Neural cell (in vitro differentiated cells): ENCODE measurements around the gene NTNG1. TPM values are rescaled to one million over a fixed set of nuclear protein-coding genes. Genes with fewer than 3 reads are reported as not detected.

Experiments
- H2AFZ ChIP-seq: fragments of 200-600, 300-800 bp; sonication (generic), shearing (Covaris generic); 2 replicates; pipeline ENCODE4 v1.6.0; 2014; ENCODE audit warnings: low read depth, mild to moderate bottlenecking, antibody characterized with exemption, low read length, moderate library complexity
- H3F3A ChIP-seq: fragments of 200-600 bp; shearing (Covaris generic); 2 replicates; pipeline ENCODE4 v1.6.1; 2016; ENCODE audit warnings: mild to moderate bottlenecking, moderate library complexity, mixed read lengths, antibody characterized with exemption, low read length; ENCODE audit not compliant: insufficient read depth, poor library complexity, severe bottlenecking
- H3K27ac ChIP-seq: fragments of 200-600, 300-800 bp; sonication (generic), shearing (Covaris generic); 2 replicates; pipeline ENCODE4 v1.5.1; 2014; ENCODE audit warnings: mild to moderate bottlenecking, low read length, moderate library complexity
- H3K27me3 ChIP-seq: fragments of 300-800, 200-600 bp; sonication (generic), shearing (Covaris generic); 2 replicates; pipeline ENCODE4 v1.6.0; 2014; ENCODE audit warnings: mild to moderate bottlenecking, low read depth, low read length, moderate library complexity; ENCODE audit not compliant: insufficient read depth
- H3K36me3 ChIP-seq: fragments of 300-800, 200-600 bp; sonication (generic), shearing (Covaris generic); 2 replicates; pipeline ENCODE4 v1.5.1; 2014; ENCODE audit warnings: mild to moderate bottlenecking, antibody characterized with exemption, low read length, moderate library complexity; ENCODE audit not compliant: insufficient read depth
- H3K4me2 ChIP-seq: fragments of 300-800, 200-600 bp; sonication (generic), shearing (Covaris generic); 2 replicates; pipeline ENCODE4 v1.6.0; 2014; ENCODE audit warnings: mild to moderate bottlenecking, low read length
- H3K4me3 ChIP-seq: fragments of 300-800, 200-600 bp; sonication (generic), shearing (Covaris generic); 2 replicates; pipeline ENCODE4 v1.5.1; 2014; ENCODE audit warnings: mild to moderate bottlenecking, low read length, moderate library complexity
- H3K79me2 ChIP-seq: fragments of 200-600 bp; shearing (Covaris generic); replicated peaks from 2 replicates; pipeline ENCODE4 v1.6.0; 2014; ENCODE audit warnings: mild to moderate bottlenecking, low read length, moderate library complexity; ENCODE audit not compliant: insufficient read depth
- H3K9ac ChIP-seq: fragments of 300-800, 200-600 bp; sonication (generic), shearing (Covaris generic); 2 replicates; pipeline ENCODE4 v1.6.1; 2016; ENCODE audit warnings: mild to moderate bottlenecking, low read length, mixed read lengths
- H3K9me2 ChIP-seq: fragments of 200-600 bp; shearing (Covaris generic); 2 replicates; pipeline ENCODE4 v1.6.1; 2016; ENCODE audit warnings: mild to moderate bottlenecking, low read length, mixed read lengths; ENCODE audit not compliant: insufficient read depth
- H3K9me3 ChIP-seq: fragments of 200-600, 300-800 bp; sonication (generic), shearing (Covaris generic); 2 replicates; pipeline ENCODE4 v1.6.1; 2016; ENCODE audit warnings: mild to moderate bottlenecking, mixed run types, low read length, moderate library complexity, mixed read lengths
- H4K20me1 ChIP-seq: fragments of 200-600 bp; shearing (Covaris generic); 2 replicates; pipeline ENCODE4 v1.6.1; 2016; ENCODE audit warnings: mild to moderate bottlenecking, mixed run types; ENCODE audit not compliant: insufficient read depth
- CTCF ChIP-seq: fragments of 450-650 bp; IDR thresholded peaks from 2 replicates; pipeline ENCODE4 v1.5.1; 2014; ENCODE audit warnings: antibody characterized with exemption, mild to moderate bottlenecking, moderate library complexity; ENCODE audit not compliant: poor library complexity, severe bottlenecking
- EP300 ChIP-seq: fragments of 450-650 bp; conservative IDR thresholded peaks from 2 replicates; pipeline ENCODE4 v1.6.1; 2014; ENCODE audit warnings: antibody characterized with exemption, mild to moderate bottlenecking, moderate library complexity; ENCODE audit not compliant: poor library complexity, severe bottlenecking
- EZH2 ChIP-seq: fragments of 200-600, 300-800 bp; shearing (Covaris generic), sonication (generic); IDR thresholded peaks from 2 replicates; pipeline ENCODE4 v1.6.1; 2014; ENCODE audit warnings: antibody characterized with exemption, low read length, borderline replicate concordance, mild to moderate bottlenecking; ENCODE audit not compliant: insufficient read depth, poor library complexity, severe bottlenecking
- MXI1 ChIP-seq: fragments of 450-650 bp; conservative IDR thresholded peaks from 2 replicates; pipeline ENCODE4 v1.6.1; 2014; ENCODE audit warnings: antibody characterized with exemption, mild to moderate bottlenecking; ENCODE audit not compliant: poor library complexity, severe bottlenecking
- POLR2AphosphoS5 ChIP-seq: IDR thresholded peaks from 2 replicates; pipeline ENCODE4 v1.6.1; 2012
- RAD21 ChIP-seq: fragments of 450-650 bp; conservative IDR thresholded peaks from 2 replicates; pipeline ENCODE4 v1.6.1; 2014; ENCODE audit warnings: antibody characterized with exemption, mild to moderate bottlenecking, moderate library complexity
- REST ChIP-seq: IDR thresholded peaks from 2 replicates; pipeline ENCODE4 v1.6.1; 2012; ENCODE audit warnings: borderline replicate concordance
- SMC3 ChIP-seq: fragments of 450-650 bp; conservative IDR thresholded peaks from 2 replicates; pipeline ENCODE4 v1.6.1; 2014; ENCODE audit warnings: antibody characterized with exemption, mild to moderate bottlenecking, moderate library complexity; ENCODE audit not compliant: poor library complexity
- TAF1 ChIP-seq: IDR thresholded peaks from 2 replicates; pipeline ENCODE4 v1.6.1; 2012; ENCODE audit warnings: low read depth
- polyA plus RNA-seq: library from polyadenylated mRNA; depleted of rRNA; stranded (reverse); fragments of >200 nt; gene quantifications from 2 replicates; pipeline ENCODE4 v1.2.3, GENCODE V29; 2014

NTNG1 gene
- polyA plus RNA-seq, 1 donor from 2014 or later, result not detected

GRCh38 chr1:107252271-107252670, 111.4 kb downstream of the NTNG1 start:
- no peaks in the 10 kb centered on the region for H3K79me2 ChIP-seq
- no peaks in the 10 kb centered on the region for H3K36me3 ChIP-seq
- no peak overlapping the region for H3K4me3 ChIP-seq
- no peaks in the 10 kb centered on the region for H3K27me3 ChIP-seq
- H3K4me2 ChIP-seq, result no peak overlapping the region
- no peaks in the 10 kb centered on the region for H4K20me1 ChIP-seq
- TF ChIP-seq EP300 (no peak), RAD21 (no peak), POLR2AphosphoS5 (no peak), CTCF (no peak), SMC3 (no peak), TAF1 (no peak), MXI1 (no peak), REST (no peak), EZH2 (no peak)
- no peak overlapping the region for H3K27ac ChIP-seq
- H3K9ac ChIP-seq, result no peak overlapping the region
- H2AFZ ChIP-seq, result no peak overlapping the region
- no peaks in the 10 kb centered on the region for H3F3A ChIP-seq
- H3K9me2 ChIP-seq, result no peaks in the 10 kb centered on the region
- no peaks in the 10 kb centered on the region for H3K9me3 ChIP-seq

GRCh38 chr1:107254306-107254705, 113.5 kb downstream of the NTNG1 start:
- TF ChIP-seq RAD21 (no peak), EZH2 (no peak), POLR2AphosphoS5 (no peak), MXI1 (no peak), TAF1 (no peak), EP300 (no peak), CTCF (no peak), SMC3 (no peak), REST (no peak)
- no peak overlapping the region for H2AFZ ChIP-seq
- no peaks in the 10 kb centered on the region for H3K27me3 ChIP-seq
- no peak overlapping the region for H3K4me3 ChIP-seq
- H3K27ac ChIP-seq, result no peak overlapping the region
- no peak overlapping the region for H3K9ac ChIP-seq
- no peak overlapping the region for H3K4me2 ChIP-seq
- H3K9me2 ChIP-seq, result no peaks in the 10 kb centered on the region
- no peaks in the 10 kb centered on the region for H3K36me3 ChIP-seq
- no peaks in the 10 kb centered on the region for H3K9me3 ChIP-seq
- no peaks in the 10 kb centered on the region for H3K79me2 ChIP-seq
- H4K20me1 ChIP-seq, result no peaks in the 10 kb centered on the region
- no peaks in the 10 kb centered on the region for H3F3A ChIP-seq
